Adrenal gland (tissue), 12 donors: ENCODE measurements around the gene MAPKBP1. TPM values are rescaled to one million over a fixed set of nuclear protein-coding genes. Genes with fewer than 3 reads are reported as not detected.
A peak's percentile ranks its signal among the peaks of the same experiment; 100 is the strongest.

Source experiments
- DNase-seq, 7 donors: peaks; one replicate each; pipeline ENCODE4 v3.0.0-alpha.2; 2019 to 2020
- H3K27ac ChIP-seq, 5 donors: fragments of 200-600 bp; sonication (generic) in 4 of 5; 1 replicate in 3 of 5; 2 replicates in 2 of 5; pipeline versions ENCODE4 v1.5.1 to v1.8.0; 2016 to 2020; ENCODE audit warnings: mild to moderate bottlenecking in 1 of 5
- H3K27me3 ChIP-seq: fragments of 200-600 bp; 2 replicates; pipeline ENCODE4 v1.8.0; 2021
- H3K36me3 ChIP-seq, 2 donors: fragments of 200-600 bp; replicated peaks in 1 of 2; 1 replicate in 1 of 2; 2 replicates in 1 of 2; pipeline versions ENCODE4 v1.5.1 to v1.8.0; 2018 to 2022
- H3K4me1 ChIP-seq, 2 donors: fragments of 200-600 bp; replicated peaks in 1 of 2; 1 replicate in 1 of 2; 2 replicates in 1 of 2; pipeline versions ENCODE4 v1.5.1 to v1.8.0; 2018 to 2021
- H3K4me3 ChIP-seq, 4 donors: fragments of 200-600 bp; sonication (generic) in 3 of 4; one replicate each; pipeline ENCODE4 v1.5.1; 2016 to 2018
- H3K9me3 ChIP-seq, 3 donors: fragments of 200-600 bp; sonication (generic) in 1 of 3; replicated peaks in 1 of 3; 1 replicate in 2 of 3; 2 replicates in 1 of 3; pipeline versions ENCODE4 v1.5.1 to v1.8.0; 2016 to 2021
- CTCF ChIP-seq, 6 experiments: fragments of 450-650 bp in 4 of 6; fragments of 200-600 bp in 2 of 6; sonication (generic) in 1 of 6; IDR thresholded peaks; 1 replicate in 5 of 6; 2 replicates in 1 of 6; pipeline versions ENCODE4 v1.5.1 to v1.8.0; 2016 to 2021; ENCODE audit warnings: antibody characterized with exemption in 6 of 6, mild to moderate bottlenecking in 2 of 6, moderate library complexity in 1 of 6
- POLR2A ChIP-seq, 2 donors: fragments of 450-650 bp; IDR thresholded peaks; one replicate each; pipeline ENCODE4 v1.6.1; 2017; ENCODE audit warnings: antibody characterized with exemption in 2 of 2, mild to moderate bottlenecking in 2 of 2, moderate library complexity in 1 of 2
- WGBS, 4 donors: extraction: QIAGEN DNeasy Blood & Tissue Kit in 2 of 4; methylation state at CpG; one replicate each; pipeline versions ENCODE4 v1.1.5 to v1.1.7; 2013 to 2017; 5-methylcytosine and 5-hydroxymethylcytosine counted together
- intact Hi-C, 2 donors: fragments of 100-400 bp; cut with DNase I; formaldehyde crosslinking; loops; one replicate each; pipeline versions ENCODE4 v1.14.1 to v1.15.0; 2022 to 2023
- polyA plus RNA-seq, 3 donors: library from polyadenylated mRNA; stranded (reverse); fragments of 200-250 nt in 2 of 3; fragments of 350-450 nt in 1 of 3; fragmentation: Illumina TruSeq in 1 of 3; extraction: RNeasy Lipid Tissue Mini Kit (QIAGEN cat#74804) in 1 of 3; gene quantifications; one replicate each; pipeline ENCODE4 v1.2.3, GENCODE V29; 2013 to 2014
- total RNA-seq, 9 donors: library from RNA; depleted of rRNA in 4 of 9; stranded (reverse); fragments of >200 nt in 4 of 9; fragments of 120-200 nt in 1 of 9; fragmentation: NEBNext Ultra II Directional in 1 of 9; extraction: Animal tissue kit (Norgen Biotek cat#: 25700) in 1 of 9; gene quantifications; one replicate each; pipeline versions ENCODE4 v1.1.0 to v1.2.4, GENCODE V29; 2013 to 2023
- donor health status: healthy with polysubstance abuse.
- donor health status: Bipolar disorder and iron deficiency.
- donor health status: DM: yes; HTN: yes; CAD: no.
- donor health status: DM: no; HTN: no; CAD: no.
- donor health status: DM: no; HTN: no; CAD: no.
- donor health status: DM: yes; HTN: yes; CAD: no.

Gene MAPKBP1
- total and polyA plus RNA-seq, 12 donors, result 10.1 to 60.7 (median 22.8) TPM

GRCh38 chr15:41774882-41775417 lies 666 bp downstream of the MAPKBP1 start:
- peak in 1 of 7 donors; percentile 31 for DNase-seq

GRCh38 chr15:41775651-41776050 lies 1.4 kb downstream of the MAPKBP1 start:
- H3K27me3 ChIP-seq, result no peaks in the 10 kb centered on the region
- H3K4me1 ChIP-seq, result peaks cover 52 to 71% of the 10 kb centered on the region in 2 donors
- no peaks in the 10 kb centered on the region for H3K9me3 ChIP-seq
- H3K4me3 ChIP-seq, result peak overlapping the region in 1 of 4 donors; percentile 65
- no peaks in the 10 kb centered on the region for H3K36me3 ChIP-seq
- WGBS, 4 donors, result 29 to 56% (median 47%) methylated on average over 2 of the region's 2 CpGs
- no peak for DNase-seq
- intact Hi-C loops, result no loop called here
- peak overlapping the region in 2 of 5 donors; percentile 67 to 87 for H3K27ac ChIP-seq
- no peak for TF ChIP-seq POLR2A (IDR thresholded peaks at IDR 0.05)
- TF ChIP-seq CTCF (IDR thresholded peaks at IDR 0.05), result no peak

More at GRCh38 chr15:41774882-41775417, 666 bp downstream of the MAPKBP1 start:
- peaks cover 45 to 64% of the 10 kb centered on the region in 2 donors for H3K4me1 ChIP-seq
- H3K27ac ChIP-seq, result peak overlapping the region; percentile 60 to 87 (median 72)
- H3K9me3 ChIP-seq, result no peaks in the 10 kb centered on the region
- 5 to 15% (median 10%) methylated on average over 7 to 19 of the region's 19 CpGs for WGBS, 4 donors
- no peaks in the 10 kb centered on the region for H3K27me3 ChIP-seq
- intact Hi-C loops, result loop anchor here in 1 of 2 donors (5.0 kb wide), 1 partner anchor 37 kb away; no protein-coding TSS in a partner anchor
- H3K36me3 ChIP-seq, result no peaks in the 10 kb centered on the region
- peak overlapping the region; percentile 33 to 72 (median 54) for H3K4me3 ChIP-seq
- TF ChIP-seq POLR2A (IDR thresholded peaks at IDR 0.05) (no peak), CTCF (IDR thresholded peaks at IDR 0.05) (no peak)

GRCh38 chr15:41777421-41777973 lies 3.2 kb downstream of the MAPKBP1 start:
- WGBS, 4 donors, result 38 to 73% (median 66%) methylated on average over 1 of the region's 1 CpG
- Histone ChIP-seq H3K4me3 (no peak overlapping the region), H3K4me1 (peaks cover 55 to 74% of the 10 kb centered on the region in 2 donors), H3K27me3 (no peaks in the 10 kb centered on the region), H3K27ac (peak overlapping the region in 2 of 5 donors; percentile 24 to 67), H3K9me3 (no peaks in the 10 kb centered on the region), H3K36me3 (no peaks in the 10 kb centered on the region)
- DNase-seq, result no peak
- no peak for TF ChIP-seq CTCF (IDR thresholded peaks at IDR 0.05)
- intact Hi-C loops, result no loop called here

GRCh38 chr15:41778521-41778920 lies 4.2 kb downstream of the MAPKBP1 start:
- H3K27me3 ChIP-seq, result no peaks in the 10 kb centered on the region
- TF ChIP-seq POLR2A (IDR thresholded peaks at IDR 0.05), result no peak
- TF ChIP-seq CTCF (IDR thresholded peaks at IDR 0.05), result no peak
- WGBS, 4 donors, result 23 to 46% (median 28%) methylated on average over 1 of the region's 1 CpG
- H3K9me3 ChIP-seq, result no peaks in the 10 kb centered on the region
- no peak for DNase-seq
- intact Hi-C loops, result no loop called here
- H3K27ac ChIP-seq, result peak overlapping the region in 2 of 5 donors; percentile 26 to 67
- no peak overlapping the region for H3K4me3 ChIP-seq
- no peaks in the 10 kb centered on the region for H3K36me3 ChIP-seq
- peaks cover 50 to 68% of the 10 kb centered on the region in 2 donors for H3K4me1 ChIP-seq
